Uterus (tissue), 4 donors: Measurements from ENCODE around the gene FASTKD3. TPM values are rescaled to one million over a fixed set of nuclear protein-coding genes. Genes with fewer than 3 reads are reported as not detected.
A peak's percentile ranks its signal among the peaks of the same experiment; 100 is the strongest.

Source experiments
- DNase-seq, 2 donors: peaks; one replicate each; pipeline ENCODE4 v3.0.0-alpha.2; 2019 to 2020
- H3K27ac ChIP-seq, 2 donors: fragments of 200-600 bp; sonication (generic); 1 replicate in 1 of 2; 2 replicates in 1 of 2; pipeline ENCODE4 v1.5.1; 2016 to 2018
- H3K27me3 ChIP-seq, 2 donors: fragments of 200-600 bp; sonication (generic); one replicate each; pipeline ENCODE4 v1.5.1; 2018 to 2019; ENCODE audit warnings: control low read depth in 1 of 2
- H3K36me3 ChIP-seq, 2 donors: fragments of 200-600 bp; sonication (generic); one replicate each; pipeline ENCODE4 v1.5.1; 2019; ENCODE audit warnings: control low read depth in 1 of 2
- H3K4me1 ChIP-seq, 2 donors: fragments of 200-600 bp; sonication (generic); one replicate each; pipeline ENCODE4 v1.5.1; 2018 to 2019; ENCODE audit warnings: control low read depth in 1 of 2
- H3K4me3 ChIP-seq, 2 donors: fragments of 200-600 bp; sonication (generic); 1 replicate in 1 of 2; 2 replicates in 1 of 2; pipeline ENCODE4 v1.5.1; 2018 to 2019; ENCODE audit warnings: mild to moderate bottlenecking in 1 of 2
- H3K9me3 ChIP-seq, 2 donors: fragments of 200-600 bp; sonication (generic); one replicate each; pipeline ENCODE4 v1.5.1; 2019; ENCODE audit warnings: control low read depth in 1 of 2
- CTCF ChIP-seq, 4 experiments: fragments of 200-600 bp in 2 of 4; fragments of 450-650 bp in 2 of 4; sonication (generic) in 2 of 4; IDR thresholded peaks; one replicate each; pipeline ENCODE4 v1.5.1; 2016 to 2019; ENCODE audit warnings: antibody characterized with exemption in 4 of 4, mild to moderate bottlenecking in 2 of 4, moderate library complexity in 1 of 4
- POLR2A ChIP-seq, 2 donors: fragments of 450-650 bp; IDR thresholded peaks; one replicate each; pipeline ENCODE4 v1.6.1; 2016; ENCODE audit warnings: antibody characterized with exemption in 2 of 2, mild to moderate bottlenecking in 1 of 2, moderate library complexity in 1 of 2
- intact Hi-C: fragments of 100-400 bp; cut with DNase I; formaldehyde crosslinking; loops from one replicate; pipeline ENCODE4 v1.15.1; 2023; ENCODE audit warnings: low total_unique reads
- total RNA-seq, 4 donors: library from RNA; depleted of rRNA in 3 of 4; stranded (reverse); fragments of >200 nt in 3 of 4; gene quantifications; one replicate each; pipeline versions ENCODE4 v1.1.0 to v1.2.4, GENCODE V29; 2014 to 2023
- donor health status: DM: yes; HTN: yes; CAD: no.

Gene FASTKD3
- total RNA-seq, 4 donors from 2014 or later = 3.3 to 20.2 (median 8.7) TPM

- Histone ChIP-seq H3K9me3 (no peaks in the 10 kb centered on the region), H3K4me3 (no peak overlapping the region), H3K4me1 (no peaks in the 10 kb centered on the region), H3K27ac (no peak overlapping the region), H3K27me3 (no peaks in the 10 kb centered on the region), H3K36me3 (no peaks in the 10 kb centered on the region)
- TF ChIP-seq POLR2A (IDR thresholded peaks at IDR 0.05) = no peak
- no peak for TF ChIP-seq CTCF (IDR thresholded peaks at IDR 0.05)
- intact Hi-C loops = no loop called here
- no peak for DNase-seq
Observed at GRCh38 chr5:7842531-7842930, 26.3 kb downstream of the FASTKD3 start.

GRCh38 chr5:7837403-7837802, 31.4 kb downstream of the FASTKD3 start:
- Histone ChIP-seq H3K36me3 (no peaks in the 10 kb centered on the region), H3K4me3 (no peak overlapping the region), H3K9me3 (no peaks in the 10 kb centered on the region), H3K27ac (no peak overlapping the region), H3K4me1 (no peaks in the 10 kb centered on the region), H3K27me3 (no peaks in the 10 kb centered on the region)
- TF ChIP-seq CTCF (IDR thresholded peaks at IDR 0.05) (no peak), POLR2A (IDR thresholded peaks at IDR 0.05) (no peak)
- intact Hi-C loops = no loop called here
- no peak for DNase-seq

GRCh38 chr5:7834982-7835381, 33.8 kb downstream of the FASTKD3 start:
- TF ChIP-seq POLR2A (IDR thresholded peaks at IDR 0.05) (no peak), CTCF (IDR thresholded peaks at IDR 0.05) (no peak)
- Histone ChIP-seq H3K4me1 (no peaks in the 10 kb centered on the region), H3K36me3 (no peaks in the 10 kb centered on the region), H3K27ac (no peak overlapping the region), H3K27me3 (no peaks in the 10 kb centered on the region), H3K9me3 (no peaks in the 10 kb centered on the region), H3K4me3 (no peak overlapping the region)
- no peak for DNase-seq
- intact Hi-C loops = no loop called here

- intact Hi-C loops = no loop called here
- Histone ChIP-seq H3K4me1 (no peaks in the 10 kb centered on the region), H3K27me3 (no peaks in the 10 kb centered on the region), H3K27ac (peak overlapping the region in 1 of 2 donors; percentile 54), H3K4me3 (no peak overlapping the region), H3K9me3 (no peaks in the 10 kb centered on the region), H3K36me3 (no peaks in the 10 kb centered on the region)
- TF ChIP-seq CTCF (IDR thresholded peaks at IDR 0.05) (no peak), POLR2A (IDR thresholded peaks at IDR 0.05) (no peak)
- no peak for DNase-seq
Observed at GRCh38 chr5:7828269-7828668, 40.6 kb downstream of the FASTKD3 start.

GRCh38 chr5:7827610-7828009, 41.2 kb downstream of the FASTKD3 start:
- H3K4me1 ChIP-seq = no peaks in the 10 kb centered on the region
- intact Hi-C loops = no loop called here
- no peaks in the 10 kb centered on the region for H3K9me3 ChIP-seq
- H3K27me3 ChIP-seq = no peaks in the 10 kb centered on the region
- TF ChIP-seq CTCF (IDR thresholded peaks at IDR 0.05) = peak in 3 of 4 experiments; percentile 4 to 45 (median 29)
- TF ChIP-seq POLR2A (IDR thresholded peaks at IDR 0.05) = no peak
- H3K4me3 ChIP-seq = no peak overlapping the region
- H3K27ac ChIP-seq = peak overlapping the region; percentile 5 to 54
- peak; percentile 37 to 40 for DNase-seq
- H3K36me3 ChIP-seq = no peaks in the 10 kb centered on the region
